ENCODE data around the gene TDRD10.

GRCh38 chr1:154492115-154492514 lies 9.9 kb upstream of the TDRD10 start:
- no peak for TF ChIP-seq GATA2 (IDR thresholded peaks at IDR 0.05; ENCODE audit: low read depth, low read length)
- TF ChIP-seq GATA3 (IDR thresholded peaks at IDR 0.05; ENCODE audit: low read depth, low read length), result no peak

Measured in SH-SY5Y (cell line).